ENCODE measurements around the gene ARHGAP40.

Gene ARHGAP40

GRCh38 chr20:38692436-38693411 is 91.1 kb downstream of the ARHGAP40 start:
- DNase-seq, result no peak

- no peak for DNase-seq
These were observed 95.7 kb downstream of the ARHGAP40 start for GRCh38 chr20:38697306-38697705.

GRCh38 chr20:38698541-38698940 is 96.9 kb downstream of the ARHGAP40 start:
- DNase-seq, result no peak

GRCh38 chr20:38700141-38700540 is 98.5 kb downstream of the ARHGAP40 start:
- no peak for DNase-seq

All from DMS 273 treated with DMSO at 0.1 percent for 48 hours (cell line).